Suppressor macrophage treated with lipopolysaccharide for 1 hour (primary cell): ENCODE results near the gene PIK3R5.
A peak's percentile ranks its signal among the peaks of the same experiment; 100 is the strongest.
"Not testable (repeated sequence)": the region's sequence is repeated elsewhere in the genome, so short reads cannot be mapped to it uniquely, and the experiment has no call there.

Experiments
- DNase-seq, 3 donors: peaks; one replicate each; pipeline ENCODE4 v3.0.0-alpha.2; 2020 to 2022

PIK3R5 gene

DNA sequence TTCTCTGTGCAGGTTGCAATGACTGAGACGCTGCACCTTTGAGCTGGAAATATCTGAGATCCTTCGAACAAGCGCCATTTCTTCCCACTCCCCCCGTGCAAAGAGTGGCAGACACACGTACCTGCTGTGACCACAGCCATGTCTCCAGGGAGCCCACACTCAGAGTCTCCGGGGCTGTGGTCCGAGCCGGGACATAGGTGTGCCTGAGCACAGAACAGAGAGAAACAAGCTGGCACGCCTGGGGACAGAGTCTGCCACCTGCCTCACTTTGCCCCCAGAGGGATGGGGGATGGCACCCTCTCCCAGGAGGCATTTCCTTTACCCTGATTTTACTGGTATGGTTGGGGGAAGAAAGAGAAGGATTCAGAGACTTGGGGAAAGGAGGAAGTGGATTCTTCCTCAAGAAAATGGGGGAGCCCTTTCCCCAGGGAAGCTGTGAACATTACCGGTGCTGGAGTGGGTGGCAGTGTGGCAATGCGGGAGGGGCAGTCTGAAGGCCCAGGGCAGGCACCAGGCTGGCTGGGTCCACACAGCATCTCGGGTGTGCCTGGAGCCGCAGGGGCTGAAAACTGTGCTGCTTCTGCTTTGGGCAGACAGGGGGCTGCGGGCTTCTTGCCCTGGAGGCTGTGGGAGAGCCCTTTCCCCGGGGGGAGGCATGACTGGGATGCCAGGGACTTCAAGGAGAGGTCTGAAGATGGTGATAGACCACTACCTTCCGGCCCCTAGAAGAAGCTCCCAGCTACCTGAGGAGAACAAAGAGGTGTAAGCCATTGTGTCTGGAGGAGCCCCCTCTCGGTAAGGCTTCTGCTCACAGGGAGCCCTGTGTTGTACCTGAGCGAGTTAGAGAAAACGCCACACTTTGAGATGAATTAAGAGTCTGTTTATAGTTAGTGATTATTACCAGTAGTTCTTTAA is 91.4 kb downstream of the PIK3R5 start:
- peak in 1 of 3 donors; percentile 40 for DNase-seq

DNA sequence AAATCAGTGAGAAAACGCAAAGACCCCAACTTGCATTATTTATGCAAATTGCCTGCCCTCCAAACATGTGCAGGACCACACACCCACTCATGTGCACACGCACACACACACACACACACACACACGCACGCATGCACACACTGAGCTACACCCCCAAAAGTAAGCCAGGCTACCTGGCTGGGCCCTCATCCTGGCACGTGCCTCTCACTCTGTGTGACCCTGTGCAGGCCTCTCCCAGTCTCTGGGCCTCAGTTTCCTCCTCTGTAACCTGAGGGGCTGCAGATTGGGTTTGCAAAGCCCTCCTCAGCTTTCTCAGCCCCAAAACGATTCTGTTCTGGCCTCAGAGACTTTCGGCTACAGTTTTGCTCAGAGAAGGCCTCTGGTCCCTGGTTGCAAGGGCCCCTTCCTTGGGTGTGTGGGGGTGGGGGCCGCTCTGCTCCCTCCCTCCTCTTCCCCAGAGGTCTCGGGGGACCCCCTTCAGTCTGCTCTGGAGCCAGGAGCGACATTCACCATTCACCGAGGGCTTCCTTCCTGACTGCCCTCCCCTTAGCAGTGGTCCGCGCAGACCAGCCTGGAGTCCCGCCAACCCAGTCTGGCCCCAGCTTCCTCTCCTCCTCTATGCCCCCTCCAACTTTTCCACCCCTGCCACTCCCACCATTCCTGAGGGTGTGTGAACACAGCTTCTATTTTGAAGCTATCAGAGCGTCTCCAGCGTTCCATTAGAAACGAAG is 92.6 kb downstream of the PIK3R5 start:
- DNase-seq: no peak

DNA sequence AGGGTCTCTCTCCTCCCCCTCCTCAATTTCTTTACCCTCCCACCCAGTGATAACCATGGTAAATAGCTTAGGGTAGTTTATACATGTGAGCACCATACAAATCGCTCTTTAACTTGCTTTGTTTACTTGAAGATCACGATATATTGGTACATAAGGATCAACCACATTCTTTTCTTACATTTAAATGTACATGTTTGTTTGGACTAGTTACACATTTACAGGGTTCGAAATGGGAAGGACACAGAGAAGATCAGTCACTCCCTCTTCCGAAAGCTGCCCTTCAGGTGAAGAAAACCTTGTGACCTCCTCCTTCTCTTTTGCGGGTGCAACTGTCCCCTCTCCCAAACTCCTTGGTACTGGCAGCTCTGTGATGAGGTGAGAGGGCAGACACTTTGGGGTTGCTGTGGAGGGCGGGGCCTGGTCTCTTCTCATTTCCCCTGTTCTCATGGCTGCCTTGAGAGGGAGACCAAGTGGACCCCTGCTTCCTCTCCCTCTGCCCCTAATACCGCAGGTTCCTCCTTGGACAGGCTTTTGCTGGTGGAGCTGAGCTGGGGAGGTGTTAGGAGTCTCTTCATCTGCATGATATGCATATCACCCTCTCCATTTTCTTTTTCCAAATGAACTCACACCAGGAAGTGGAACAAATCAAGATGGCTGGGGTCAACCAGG is 93.3 kb downstream of the PIK3R5 start:
- no peak for DNase-seq

DNA sequence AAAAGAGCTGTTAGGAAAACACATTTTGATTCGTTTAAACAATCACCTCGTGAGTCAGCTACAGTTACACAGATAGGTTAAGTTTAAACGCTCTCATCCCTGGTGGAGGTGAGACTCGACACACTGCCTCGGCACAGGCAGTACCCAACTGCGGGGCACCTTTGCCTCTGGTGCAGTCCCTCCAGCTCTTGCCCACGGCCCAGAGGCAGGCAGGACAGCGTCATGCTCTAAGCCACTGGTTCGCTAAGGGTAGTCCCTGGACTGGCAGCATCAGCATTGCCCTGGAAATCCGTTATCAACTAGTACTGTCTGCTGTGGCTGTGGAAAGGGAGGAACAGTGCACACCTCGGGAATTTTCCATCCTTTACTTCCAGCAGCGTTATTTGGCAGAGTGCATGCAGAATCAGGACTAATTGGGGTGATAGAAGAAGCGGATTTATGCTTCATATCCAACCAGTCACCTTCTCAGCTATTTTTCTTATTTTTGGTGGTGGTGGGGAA is 94.4 kb downstream of the PIK3R5 start:
- no peak for DNase-seq

DNA sequence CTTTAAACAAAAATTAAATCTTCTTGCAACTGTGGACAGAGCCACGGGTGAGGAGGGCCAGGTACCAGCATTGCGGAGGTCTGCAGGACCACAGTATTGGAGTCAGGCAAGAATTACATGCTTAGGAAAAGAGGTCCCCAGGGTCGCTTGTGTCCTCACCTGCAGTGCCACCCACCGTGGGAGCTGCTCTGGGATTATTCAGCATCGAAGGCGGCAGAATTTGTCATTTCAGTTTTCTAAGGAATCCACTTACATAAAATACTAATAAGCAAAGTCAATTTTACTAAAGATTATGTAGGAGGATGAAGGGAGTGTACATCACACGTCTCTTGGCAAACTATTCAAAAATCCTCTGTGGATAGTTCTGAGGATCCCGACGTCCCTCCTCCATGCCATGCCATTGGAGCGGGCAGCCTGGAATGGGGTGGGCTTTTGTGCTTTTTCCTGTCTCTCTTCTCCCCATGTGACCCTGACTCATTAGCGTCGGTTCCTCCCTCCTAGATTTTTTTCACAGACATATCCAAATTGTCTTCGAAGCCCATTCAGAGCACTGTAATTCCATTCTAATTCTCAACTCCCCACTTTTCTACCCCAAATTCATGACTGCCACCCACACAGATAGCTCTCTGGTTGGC is 95.0 kb downstream of the PIK3R5 start:
- DNase-seq: no peak

DNA sequence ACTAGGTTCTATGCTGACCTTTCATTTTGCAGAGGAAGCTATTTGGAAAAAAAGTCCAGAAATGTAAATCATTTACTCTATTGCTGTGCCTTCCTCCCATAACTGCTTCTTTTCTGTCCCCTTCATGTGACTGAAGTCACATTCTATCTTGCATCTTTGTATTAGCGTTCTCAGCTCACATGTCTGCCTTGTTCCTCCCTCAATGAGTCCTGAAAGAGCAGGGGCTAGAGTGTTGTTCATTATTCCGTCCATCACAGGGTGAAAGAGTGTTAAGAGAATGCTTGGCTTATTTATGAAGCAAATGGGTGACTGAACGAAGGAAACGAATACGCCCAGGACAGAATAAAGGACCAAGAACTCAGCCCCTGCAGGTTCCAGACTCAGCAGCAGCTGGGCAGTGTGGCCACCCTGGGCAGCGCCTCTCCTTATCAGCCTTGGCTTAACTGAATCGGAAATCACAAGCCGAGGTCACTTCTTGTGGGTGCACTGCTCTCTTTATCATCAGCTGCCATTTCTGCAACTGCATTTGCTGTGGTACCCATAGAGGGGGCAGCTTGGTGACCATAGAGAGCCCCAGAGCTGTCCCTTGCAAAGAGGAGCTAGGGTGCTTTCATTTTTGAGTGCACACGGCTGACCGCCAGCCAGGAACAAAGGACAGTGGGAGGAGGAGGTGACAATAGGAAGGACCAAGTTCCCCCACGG is 96.2 kb downstream of the PIK3R5 start:
- DNase-seq: peak in 2 of 3 donors; percentile 44 to 60

DNA sequence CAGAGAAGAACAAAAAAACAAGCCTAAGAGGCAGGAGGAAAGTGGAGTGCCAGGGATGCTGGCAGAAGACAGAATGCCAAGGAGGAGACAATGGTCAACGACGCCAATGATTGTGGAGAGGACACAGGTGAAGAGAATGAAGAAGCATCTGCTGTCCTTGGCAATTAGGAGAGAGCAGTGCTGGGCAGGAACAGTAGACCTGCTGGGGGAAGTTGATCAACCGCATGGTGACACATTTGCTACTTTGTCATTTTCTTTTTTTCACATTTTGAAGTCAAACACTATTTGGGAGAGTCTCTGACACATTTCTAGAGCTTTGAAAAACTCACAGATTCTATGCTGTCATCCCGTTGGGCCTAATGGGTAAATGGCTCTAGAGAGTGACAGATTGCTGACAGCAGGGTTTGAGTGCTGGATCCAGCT is 97.0 kb downstream of the PIK3R5 start:
- peak; percentile 40 to 73 (median 69) for DNase-seq

DNA sequence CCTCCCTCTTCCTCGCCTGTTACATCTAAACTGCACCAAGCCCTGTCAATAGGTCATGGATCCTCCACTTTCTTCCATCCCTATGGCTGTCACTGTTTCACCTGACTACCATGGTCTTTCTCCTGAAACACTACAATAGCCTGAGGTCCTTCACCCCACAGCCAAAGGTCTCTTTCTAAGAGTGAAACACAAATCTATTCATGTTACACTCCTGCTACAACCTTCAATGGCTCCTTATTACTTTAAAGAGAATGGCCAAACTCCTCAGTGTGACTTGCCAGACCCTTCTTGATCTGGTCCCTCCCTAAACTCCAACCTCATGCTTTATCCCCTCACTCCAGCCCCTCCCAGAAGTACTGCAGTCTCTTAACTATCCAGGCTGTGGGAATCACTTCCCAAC is 97.4 kb downstream of the PIK3R5 start:
- DNase-seq: no peak

DNA sequence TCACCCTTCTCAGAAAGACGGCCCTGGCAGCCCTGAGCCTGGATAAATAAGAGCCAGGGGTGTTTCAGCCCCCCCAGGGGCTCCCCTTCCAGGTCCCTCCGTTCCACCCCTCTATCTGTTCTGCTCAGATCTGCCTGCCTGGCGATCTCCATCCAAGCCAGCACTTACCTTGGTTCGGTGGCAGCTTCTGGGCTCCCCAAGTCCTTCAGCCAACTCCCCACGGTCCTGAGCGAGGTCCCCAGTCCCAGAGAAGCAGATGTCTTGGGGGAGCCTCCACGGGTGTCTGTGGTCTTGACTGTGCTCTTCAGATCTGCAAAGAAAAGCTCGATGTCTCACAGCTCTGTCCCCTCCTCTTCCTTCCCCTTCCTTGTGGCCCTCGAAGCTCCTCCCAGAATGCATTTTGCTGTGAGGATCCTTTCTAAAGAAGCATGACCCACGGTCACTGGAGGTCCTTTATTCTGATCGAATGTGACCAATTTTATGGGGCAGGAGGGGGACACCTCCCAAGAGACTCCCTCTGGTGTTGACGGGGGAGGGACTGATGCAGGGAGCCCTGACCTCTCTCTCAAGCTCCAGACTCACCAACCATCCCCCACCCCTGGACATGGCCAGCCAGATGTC is 98.0 kb downstream of the PIK3R5 start, which contains the start of gene PIK3R6:
PIK3R6 (minus strand) TSS at position 314 of the 621 bp plus-strand sequence. CDS start 17,880 bp downstream, outside the sequence.
- DNase-seq: peak; percentile 64 to 68 (median 67)

DNA sequence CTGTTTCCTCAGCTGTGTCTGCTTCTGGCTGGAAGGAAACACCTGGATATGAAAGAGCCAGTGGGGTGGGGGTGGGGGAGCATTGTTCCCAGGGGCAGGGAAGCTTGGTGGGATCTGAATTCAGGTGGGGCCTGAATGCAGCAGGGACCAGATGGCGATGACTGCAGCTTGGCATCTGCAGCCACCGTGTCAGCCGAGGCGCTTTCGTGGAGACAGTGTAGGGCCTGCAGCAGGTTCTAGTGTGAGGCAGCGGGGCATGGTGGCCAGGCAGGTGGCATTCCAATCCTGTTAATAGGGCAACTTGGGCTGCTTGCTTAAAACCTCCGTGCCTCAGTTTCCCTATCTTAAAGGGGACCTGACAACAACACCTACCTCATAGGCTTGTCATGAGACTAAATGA is 99.7 kb downstream of the PIK3R5 start:
- DNase-seq: no peak

DNA sequence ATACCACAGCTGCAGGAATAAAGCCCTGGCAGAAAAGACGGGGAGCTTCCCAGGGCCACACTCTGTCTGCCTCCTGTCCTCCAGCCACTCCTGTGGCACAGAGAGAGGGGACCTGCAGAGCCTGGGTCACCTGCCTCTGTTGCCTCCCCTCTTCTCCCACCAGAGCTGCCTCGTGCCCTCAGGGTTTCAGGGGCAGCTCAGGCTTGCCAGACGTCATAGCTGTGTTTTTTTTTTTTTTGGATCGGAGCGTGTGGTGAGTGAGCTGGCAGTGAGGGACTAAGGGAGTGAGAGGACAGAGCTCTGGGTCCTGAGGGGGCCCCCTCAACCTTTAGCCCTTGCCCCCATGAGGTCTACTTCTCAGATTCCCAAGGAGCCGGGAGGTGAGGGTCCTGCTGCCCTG is 100.1 kb downstream of the PIK3R5 start:
- DNase-seq: no peak

DNA sequence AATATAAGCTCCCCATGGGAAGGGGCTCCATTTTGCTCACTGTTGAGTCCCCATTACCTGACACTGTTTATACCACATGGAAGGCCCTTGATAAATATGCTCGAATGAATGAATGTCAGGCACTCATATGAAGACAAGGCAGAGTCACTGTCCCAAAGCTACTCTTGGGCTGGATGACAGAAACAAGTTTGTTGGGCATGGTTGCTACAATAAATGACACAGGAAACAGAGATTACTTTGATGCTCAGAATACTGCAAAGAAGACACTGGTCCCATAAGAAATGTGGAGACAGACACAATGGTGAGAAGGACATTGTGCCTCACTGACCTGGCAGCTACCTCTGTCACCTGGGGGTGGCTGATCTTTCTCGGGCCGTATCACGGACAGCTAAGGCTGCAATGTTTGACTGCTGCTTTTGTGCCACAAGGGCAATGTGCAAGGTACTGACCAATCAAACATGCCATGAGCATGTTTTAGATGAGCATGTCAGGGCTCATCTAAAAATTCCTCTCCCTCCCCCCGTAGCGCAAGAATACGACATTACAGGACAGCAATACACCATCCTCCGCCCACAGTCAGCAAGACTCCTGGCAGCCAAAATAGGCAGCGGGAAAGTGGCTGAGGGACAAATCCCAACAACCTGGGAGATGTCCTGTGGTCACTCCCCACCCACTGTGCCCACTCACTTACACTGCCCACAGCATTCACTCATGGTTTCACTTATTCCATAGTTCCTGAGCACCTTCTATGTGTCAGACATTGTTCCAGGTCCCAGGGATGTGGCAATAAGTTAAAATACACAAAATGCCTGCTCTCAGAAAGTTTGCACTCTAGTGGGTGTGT is 103.1 kb downstream of the PIK3R5 start:
- DNase-seq: no peak

DNA sequence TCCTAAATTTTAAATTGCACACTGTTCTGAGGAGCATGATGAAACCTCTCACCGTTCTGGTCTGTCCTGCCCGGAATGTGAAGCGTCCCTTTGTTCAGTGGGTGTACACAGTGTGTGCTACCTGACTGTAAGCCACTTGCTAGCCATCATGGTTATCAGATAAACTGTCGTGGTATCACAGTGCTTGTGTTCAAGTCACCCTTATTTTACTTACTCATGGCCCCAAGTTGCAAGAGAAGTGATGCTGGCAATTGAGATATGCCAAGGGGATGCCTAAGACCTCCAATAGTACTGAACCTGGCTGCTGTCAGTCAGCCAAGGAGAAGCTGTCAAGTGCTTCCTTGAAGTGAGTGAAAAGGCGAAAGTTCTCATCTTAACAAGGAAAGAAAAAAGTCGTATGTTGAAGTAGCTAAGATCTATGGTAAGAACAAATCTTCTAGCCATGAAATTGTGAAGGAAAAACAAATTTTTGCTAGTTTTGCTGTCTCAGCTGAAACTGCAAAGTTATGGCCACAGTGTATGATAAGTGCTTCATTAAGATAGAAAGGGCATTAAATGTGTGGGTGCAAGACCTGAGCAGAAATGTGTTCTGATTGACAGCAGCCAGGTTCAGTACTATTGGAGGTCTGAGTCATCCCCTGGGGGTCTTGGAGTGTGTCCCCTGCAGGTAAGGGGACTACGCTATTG is 103.9 kb downstream of the PIK3R5 start:
- no peak for DNase-seq

DNA sequence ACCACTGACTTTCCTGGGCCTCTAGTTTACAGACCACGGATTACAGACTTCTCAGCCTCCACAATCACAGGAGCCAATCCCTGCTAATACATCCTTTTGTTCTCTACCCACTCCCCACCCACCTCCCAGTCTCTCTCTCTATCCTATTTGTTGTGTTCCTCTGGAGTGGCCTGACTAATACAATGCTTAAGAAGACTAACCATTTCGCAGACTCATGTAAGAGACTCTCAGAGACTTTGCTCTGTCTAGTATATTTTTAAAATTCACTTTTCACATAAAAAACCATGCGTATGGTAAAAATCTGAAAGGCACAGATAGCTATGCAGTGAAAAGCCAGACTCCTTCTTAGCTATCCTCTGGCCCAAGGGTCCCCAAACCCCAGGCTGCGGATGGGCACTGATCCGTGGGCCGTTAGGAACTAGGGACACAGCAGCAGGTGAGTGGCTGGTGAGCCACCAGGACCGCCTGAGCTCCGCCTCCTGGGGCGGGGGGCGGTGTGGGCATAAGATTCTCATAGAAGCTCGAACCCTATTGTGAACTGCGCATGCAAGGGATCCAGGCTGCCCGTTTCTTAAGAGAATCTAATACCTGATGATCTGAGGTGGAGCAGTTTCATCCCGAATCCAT is 105.6 kb downstream of the PIK3R5 start:
- DNase-seq: peak in 1 of 3 donors; percentile 46

DNA sequence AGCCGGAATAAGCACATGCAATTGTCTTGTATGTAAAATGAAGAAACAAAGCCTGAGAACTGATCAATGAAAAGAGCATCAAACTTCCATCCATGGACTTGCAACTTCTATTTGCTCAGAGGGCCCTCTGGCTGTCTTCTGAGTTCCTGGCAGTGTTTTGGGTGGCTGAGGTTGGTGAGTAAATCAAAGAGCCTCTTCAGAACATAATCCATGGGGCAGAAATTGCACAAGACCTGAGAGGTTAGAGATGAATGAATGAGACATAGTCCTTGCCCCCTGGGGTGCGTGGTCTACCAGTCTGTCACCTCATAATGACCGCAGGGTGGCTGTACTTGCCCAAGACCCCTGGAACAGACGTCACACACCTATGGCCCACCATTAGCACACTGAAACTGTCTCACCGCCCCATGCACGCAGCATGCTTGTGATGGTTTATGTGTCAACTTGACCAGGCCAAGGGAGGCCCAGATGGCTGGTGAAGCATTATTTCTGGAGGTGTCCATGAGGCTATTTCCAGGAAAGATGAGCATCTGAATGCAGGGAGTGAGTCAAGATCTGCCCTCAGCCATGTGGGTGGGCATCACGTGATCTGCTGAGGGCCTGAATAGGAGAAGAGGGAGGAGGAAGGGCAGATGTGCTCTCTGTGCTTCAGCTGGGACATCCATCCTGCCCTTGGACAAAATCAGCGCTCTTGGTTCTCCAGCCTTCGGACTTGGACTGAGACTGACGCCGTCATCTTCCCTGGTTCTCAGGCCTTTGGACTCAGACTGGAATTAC is 106.3 kb downstream of the PIK3R5 start:
- DNase-seq: peak; percentile 90 to 96 (median 91)

DNA sequence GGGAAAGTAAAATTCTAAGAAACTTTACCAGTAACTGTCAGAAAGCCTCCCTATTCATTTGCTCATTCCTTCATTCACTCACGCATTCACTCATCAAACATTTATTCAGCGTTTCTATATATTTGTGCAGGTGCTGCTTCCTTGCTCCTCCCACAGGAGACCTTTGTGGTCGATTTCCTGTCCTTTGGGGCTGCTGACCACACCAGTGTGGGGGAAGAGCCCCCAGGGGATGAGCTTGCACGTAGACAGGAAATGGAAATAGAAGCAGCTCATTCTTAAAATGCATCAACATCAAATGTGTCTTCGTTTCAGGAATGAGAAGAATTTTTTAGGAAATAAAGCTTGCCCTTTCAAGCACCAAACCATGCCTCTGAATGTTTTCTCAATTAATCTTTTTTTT is 107.6 kb downstream of the PIK3R5 start:
- no peak for DNase-seq

DNA sequence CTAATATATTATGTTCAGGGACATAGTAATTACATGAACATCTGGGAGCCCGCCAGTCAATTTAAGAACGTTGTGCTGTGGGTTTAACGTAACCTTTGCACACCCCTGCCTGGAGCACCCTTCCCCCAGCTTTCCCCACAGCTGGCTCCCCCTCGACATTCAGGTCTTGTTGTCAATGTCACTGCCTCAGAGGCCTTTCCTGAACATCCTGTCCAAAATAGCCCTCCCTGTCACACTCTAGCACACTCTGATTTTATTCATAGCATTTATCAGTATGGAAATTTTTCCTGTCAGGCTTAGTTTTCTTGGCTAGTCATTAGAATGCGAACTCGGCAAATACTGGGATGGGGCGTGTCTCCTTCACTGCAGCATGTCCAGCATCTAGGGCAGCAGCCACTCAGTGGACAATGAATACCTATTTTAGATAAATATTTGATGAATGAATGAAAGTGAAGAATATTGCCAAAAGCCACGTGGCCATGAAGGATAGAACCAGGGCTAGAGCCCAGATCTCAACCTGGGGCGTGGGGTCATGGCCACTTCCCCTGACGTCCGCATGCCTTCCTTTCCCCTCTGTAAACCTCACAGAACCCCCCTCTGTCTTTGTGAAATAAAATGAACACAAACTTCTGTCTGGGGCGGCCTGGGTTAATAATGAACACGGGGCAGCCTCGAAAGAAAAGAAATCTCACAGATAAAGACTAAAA is 108.5 kb downstream of the PIK3R5 start:
- DNase-seq: no peak

DNA sequence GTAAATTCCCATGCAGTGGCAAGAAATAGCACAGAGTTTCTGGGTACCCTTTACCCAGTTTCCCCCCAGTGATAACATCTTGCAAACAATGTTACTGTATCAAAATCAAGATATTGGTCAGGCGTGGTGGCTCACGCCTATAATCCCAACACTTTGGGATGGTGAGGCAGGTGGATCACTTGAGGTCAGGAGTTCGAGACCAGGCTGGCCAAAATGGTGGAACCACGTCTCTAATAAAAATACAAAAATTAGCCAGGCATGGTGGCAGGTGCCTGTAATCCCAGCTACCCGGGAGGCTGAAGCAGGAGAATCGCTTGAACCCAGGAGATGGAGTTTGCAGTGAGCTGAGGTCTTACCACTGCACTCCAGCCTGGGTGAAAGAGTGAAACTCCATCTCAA is 109.3 kb downstream of the PIK3R5 start:
- DNase-seq: not testable (repeated sequence)
